ENCODE data around the gene ATG4D.

GRCh38 chr19:10575011-10575716, 31.5 kb downstream of the ATG4D start:
- TF ChIP-seq CTCF (IDR thresholded peaks at IDR 0.05; ENCODE audit: low read depth, low read length, poor library complexity, severe bottlenecking) (no peak), EZH2phosphoT487 (IDR thresholded peaks at IDR 0.05; ENCODE audit: borderline replicate concordance, low read length) (no peak)

All from DOHH2 (cell line).